Midbrain (tissue), 1 donor: ENCODE measurements around the gene IFT122.

Experiments used
- DNase-seq: peaks from one replicate; lab custom pipeline; 2025; lab: John Stamatoyannopoulos, UW

The IFT122 gene

DNA sequence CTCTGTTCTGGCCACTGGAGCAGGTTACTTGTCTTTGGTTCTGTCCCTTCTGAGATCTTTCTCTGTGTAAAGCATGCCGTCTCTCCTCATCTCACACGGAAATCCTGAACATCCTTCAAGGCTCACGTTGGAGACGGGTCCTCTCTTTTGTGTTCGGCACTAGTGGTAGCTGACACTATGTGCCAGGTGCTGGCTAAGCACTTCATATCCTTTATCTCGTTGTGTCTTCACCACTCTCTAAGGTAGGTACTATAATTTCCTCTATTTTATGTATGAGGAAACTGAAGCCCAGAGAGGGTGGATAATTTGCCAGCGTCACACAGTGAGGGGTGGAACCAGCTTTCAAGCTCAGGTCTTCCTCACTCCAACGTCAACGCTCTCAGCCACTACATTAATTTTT is 1.2 kb downstream of the IFT122 start:
- DNase-seq, result no peak

DNA sequence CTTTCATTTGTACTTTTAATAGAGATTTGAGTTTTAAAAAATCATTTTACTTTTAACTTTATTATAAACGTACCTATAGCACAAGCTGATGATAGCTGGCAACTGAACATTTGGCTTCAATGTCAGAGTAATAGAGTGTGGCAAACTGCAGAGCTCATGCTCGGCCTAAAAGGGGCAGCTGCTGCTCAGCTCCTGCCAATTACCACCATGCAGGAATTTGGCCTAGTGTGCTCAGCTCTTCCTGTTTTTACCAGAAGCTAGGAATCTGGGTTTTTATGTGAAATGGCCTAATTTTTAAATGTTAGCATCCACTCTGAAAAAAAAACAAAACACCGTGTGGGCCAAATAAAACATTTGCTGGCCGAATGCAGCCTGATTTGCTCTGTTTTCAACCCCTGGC is 1.8 kb downstream of the IFT122 start:
- peak; percentile 57 for DNase-seq

DNA sequence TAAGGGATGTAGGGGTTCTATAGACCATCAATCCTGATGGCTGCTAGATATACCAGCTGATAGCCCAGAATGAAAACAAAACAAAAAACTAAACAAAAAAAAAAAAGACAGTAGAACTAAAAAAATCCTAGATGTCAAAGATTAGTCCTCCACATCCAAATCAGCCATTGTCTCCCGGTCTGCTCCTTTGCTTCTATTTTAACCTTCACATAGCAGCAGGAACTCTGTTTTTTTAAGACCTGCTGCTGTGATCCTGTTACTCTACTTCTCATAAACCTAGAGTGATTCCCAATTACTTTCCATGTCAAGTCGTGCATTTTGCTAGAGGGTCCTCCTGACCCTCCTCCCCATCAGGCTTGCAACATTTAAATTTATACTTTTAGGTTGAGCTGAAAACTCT is 2.5 kb downstream of the IFT122 start:
- DNase-seq, result no peak

DNA sequence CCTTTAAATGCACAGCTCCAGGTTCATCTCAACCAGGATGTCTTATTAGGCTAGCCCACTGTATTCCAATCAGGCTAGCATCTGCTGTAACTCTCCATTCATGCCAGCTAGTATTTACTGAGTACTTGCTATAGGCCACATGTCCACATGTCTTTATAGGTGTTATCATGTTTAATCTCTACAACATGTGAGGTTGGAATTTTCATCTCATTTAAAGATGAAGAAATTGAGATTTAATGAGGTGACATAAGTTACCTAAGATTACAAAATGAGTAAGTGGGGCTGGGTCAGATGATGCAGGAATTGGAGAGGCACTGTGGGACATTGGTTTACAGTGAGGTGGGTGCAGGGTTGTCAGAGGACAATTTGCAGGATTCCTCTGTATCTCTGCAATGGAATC is 2.9 kb downstream of the IFT122 start:
- DNase-seq, result no peak

DNA sequence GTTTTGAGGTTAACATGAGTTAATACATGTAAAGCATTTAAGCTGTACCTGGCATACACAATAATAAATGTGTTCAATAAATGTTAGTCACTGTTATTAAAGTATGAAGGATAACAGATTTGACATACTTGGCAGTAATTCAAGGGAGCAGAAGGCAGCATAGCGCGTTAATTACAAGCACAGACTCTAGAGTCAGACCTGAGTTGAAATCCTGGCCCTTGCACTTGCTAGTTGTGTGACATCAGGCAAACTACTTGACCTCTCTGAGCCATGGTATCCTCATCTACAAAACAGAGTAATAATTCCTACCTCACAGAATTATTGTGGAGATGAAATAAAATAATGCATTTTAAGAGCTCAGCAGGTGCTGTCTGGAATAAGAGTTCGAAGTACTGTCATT is 5.4 kb downstream of the IFT122 start:
- no peak for DNase-seq

DNA sequence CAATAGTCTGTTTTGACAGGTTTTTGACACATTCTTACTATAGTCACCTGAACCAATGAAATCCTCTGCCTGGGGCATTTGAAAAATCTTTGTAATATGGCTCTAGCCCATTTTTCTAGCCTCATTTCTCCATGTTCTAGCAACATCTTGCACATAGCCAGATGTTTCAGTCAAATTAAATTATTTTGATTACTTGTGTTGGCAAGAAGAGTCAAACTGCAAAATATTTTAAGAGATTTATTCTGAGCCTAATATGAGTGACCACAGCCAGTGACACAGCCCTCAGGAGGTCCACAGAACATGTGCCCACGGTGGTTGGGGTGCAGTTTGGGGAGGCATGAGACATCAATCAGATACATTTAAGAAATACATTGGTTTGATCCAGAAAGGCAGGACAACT is 6.9 kb downstream of the IFT122 start:
- no peak for DNase-seq

DNA sequence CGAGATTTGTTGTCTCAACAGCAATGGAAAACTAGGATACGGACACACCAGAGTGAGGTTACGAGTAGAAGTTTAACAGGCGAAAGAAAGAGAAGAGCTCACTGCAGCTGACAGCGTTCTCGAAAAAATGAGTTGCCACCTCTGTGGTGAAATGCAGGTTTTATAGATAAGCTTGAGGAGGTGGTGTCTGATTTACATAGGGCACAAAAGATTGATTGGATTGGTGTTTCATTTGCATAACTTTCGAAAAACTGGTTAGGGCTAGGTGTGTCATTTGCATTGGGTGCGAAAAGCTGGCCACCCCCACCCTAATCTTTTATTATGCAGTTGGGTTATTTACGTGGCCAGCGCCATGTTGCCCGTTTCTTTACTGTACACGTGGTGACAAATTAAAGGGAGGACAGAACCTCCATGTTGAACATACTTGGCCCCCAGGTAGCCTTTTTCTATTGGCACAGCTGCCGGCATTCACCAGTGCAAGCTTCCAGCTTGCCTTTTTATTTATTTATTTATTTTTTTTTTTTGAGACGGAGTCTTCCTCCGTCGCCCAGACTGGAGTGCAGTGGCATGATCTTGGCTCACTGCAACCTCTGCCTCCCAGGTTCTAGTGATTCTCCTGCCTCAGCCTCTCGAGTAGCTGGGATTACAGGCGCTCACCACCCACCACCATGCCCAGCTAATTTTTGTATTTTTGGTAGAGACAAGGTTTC is 8.3 kb downstream of the IFT122 start:
- no peak for DNase-seq

DNA sequence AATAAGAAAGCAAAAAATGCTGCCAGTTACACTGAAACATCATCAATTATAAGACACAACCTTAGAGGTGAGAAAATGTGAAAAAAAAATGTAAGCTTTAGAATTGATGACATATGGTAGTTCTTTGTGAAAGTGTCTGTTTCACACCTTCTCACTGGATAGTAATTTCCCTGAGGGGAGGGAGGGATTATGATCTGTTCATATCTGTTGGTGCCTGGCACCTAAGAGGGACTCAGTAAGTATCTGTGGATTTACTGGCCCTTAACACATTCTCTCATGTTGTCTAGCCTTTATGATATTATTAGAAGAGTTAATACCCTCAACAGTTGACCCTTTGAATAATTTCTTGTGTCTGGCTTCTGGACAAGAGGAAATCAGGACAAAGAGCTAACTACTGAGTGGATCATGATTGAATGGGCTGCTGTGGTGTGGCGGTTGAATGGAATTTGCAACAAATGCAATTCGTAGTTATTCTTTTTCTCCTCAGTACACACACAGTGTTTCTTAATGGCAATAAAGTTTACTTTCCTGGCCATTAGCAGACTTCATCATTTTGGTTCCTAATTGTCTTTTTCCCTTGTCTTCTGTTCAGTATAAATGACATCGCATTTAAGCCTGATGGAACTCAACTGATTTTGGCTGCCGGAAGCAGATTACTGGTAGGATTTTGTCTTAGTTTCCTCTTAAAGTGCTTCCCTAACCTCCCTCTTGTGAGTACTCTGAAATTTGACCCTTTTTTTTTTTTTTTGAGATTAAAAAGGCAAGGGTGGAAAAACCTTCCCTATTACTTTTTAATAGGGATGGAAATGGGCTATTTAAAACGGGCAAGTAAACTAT is 9.5 kb downstream of the IFT122 start:
- DNase-seq, result no peak

DNA sequence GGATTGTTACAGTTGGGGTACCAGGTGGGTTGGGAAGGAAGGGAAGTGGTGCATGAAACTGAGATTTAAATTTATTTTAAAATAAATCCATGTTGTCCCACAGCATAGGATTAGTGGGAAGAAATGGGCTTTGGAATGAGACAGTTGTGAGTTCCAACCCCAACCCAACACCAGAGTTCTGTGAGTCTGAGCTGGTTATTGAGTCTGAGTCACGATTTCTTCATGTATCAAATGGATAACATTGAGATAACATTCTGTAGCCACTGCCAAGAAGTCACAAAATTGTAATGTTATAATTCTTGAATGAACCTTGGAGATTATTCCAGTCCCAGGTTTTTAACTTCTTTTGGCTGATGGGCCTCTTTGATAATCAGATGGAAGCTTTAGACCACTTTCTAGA is 13.7 kb downstream of the IFT122 start:
- no peak for DNase-seq

DNA sequence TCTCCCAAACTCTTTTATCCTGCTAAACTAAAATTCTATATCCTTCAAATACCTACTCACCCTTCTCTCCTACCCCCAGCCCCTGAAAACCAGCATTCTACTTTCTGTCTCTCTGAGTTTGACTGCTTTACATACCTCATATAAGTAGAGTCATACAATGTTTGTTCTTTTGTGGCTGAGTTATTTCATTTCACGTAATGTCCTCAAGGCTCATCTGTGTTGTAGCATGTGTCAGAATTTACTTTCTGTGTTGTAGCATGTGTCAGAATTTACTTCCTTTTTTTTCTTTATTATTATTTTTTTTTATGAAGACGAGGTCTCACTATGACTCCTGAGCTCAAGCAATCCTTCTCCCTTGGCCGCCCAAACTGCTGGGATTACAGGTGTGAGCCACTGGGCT is 20.1 kb downstream of the IFT122 start:
- DNase-seq, result no peak

DNA sequence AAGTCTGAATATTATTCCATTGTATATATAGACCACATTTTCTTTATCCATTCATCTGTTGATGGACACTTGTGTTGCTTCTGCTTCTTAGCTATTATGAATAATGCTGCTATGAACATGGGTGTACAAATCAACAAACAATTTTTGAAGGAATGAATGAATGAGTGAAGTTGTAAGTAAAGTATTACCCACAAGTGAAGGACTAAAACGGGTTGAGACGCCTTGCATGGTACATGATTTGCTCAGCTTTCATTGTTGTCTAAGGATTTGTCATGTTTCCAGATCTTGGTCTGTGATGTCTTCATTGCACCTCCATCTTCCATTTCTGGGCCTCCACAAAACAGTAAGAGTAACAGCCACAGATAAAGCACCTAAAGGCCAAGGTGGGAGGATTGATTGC is 20.5 kb downstream of the IFT122 start:
- no peak for DNase-seq

DNA sequence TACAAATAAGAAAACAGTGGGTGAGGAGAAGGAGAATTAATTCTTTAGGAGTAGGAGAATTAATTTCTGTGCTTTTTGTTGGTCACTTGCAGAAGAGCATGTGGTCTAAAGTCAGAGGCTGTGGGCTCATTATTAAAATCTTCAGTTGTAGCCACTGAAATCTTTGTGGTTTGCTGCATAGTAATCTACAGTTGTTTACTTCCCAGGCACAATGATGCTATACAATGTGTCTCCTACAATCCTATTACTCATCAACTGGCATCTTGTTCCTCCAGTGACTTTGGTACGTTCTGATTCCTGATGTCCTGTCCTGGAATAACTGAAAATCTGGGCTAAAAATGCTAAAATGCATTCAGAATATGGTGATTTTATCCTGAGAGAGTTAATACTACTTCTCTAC is 21.0 kb downstream of the IFT122 start:
- DNase-seq, result no peak

DNA sequence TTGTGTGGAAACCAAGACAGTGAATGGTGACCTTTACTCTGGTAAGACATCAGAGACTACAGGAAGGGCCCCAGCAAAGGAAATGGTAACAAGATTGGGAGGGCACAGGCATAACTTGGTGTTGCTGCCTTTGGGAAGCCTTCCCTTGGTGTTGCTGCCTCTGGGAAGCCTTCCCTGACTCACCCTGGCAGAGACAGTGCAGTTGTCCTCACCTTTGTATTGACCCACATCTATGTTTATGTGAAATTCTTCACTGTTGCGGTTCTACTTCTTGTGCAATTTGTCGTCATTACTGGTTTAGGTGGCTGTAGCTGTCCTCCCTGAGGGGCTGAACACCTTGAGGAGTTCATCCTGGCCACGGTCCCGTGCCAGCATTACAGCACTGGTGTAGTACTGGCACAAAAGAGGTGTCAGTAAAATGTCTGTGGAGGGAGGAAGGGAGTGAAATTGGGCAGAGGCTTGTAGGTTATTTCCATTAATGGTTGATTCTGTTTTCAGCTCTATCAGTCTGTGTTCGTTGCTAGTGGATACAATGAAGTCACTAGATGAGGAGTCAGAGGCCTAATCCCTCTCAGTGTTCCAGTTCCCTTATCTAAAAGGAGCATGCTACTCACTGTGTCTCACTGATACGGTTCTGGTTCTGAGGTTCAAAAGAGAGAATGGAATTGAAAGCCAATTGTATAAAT is 21.6 kb downstream of the IFT122 start:
- DNase-seq, result no peak

DNA sequence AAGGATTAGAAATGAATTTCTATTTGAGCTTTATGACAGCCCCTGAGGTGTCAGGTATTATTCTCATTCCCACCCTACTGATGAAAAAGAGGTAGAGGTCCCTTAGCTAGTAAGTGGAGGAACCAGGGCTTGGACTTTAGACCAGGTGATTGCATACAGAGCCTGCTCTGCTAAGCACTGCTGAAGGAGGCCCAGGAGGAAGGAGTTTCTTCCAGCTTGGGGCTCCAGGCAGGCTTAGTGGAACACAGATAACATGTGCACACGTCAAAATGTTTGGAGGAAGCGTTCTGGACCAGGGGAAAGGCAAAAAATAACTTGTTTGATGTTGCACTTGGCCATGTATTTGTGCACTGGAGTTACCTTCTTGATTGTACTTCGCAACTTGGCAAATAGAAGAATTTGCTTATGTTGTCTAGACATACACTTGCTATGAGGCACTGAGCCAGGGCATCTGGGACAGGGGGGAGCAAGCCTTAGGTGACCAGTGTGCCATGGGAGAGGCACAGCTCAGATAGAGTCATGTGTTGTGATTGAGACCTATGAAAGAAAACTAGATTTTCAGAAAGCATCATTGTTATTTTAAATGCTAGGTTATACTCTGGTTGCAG is 22.4 kb downstream of the IFT122 start:
- DNase-seq, result no peak

DNA sequence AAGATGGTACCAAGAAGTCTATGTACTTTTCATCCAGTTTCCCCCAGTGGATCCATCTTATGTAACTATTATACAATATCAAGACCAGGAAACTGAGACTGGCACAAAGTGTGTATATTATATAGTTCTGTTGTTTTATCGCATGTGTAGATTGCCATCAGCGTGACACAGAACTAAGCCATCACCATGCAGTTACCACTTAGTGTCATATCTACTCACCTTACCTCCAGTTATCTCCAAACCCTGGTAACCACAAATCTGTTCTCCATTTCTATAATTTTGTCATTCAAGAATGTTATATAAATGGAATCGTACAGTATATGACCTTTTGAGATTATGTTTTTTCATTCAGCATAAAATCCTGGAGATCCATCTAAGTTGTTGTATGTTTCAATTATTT is 23.1 kb downstream of the IFT122 start:
- no peak for DNase-seq

DNA sequence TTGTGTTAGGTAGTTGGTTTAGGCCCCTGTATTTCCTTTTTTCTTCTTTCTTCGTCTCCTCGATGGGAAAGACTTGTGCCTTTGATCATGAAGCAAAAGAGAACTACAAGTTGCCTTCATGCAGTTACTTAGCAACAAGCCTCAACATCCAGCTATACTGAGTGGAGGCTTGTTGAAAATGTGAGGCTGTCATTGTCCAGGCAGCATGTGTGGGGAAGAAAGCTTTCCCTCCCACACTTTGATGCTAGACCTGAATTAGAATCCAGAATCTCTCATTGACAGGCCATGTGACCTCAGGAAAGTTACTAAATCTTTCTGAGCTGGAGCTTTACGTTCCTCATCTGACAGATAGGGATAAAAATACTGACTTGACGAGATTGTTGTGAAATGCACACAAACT is 23.7 kb downstream of the IFT122 start:
- no peak for DNase-seq

DNA sequence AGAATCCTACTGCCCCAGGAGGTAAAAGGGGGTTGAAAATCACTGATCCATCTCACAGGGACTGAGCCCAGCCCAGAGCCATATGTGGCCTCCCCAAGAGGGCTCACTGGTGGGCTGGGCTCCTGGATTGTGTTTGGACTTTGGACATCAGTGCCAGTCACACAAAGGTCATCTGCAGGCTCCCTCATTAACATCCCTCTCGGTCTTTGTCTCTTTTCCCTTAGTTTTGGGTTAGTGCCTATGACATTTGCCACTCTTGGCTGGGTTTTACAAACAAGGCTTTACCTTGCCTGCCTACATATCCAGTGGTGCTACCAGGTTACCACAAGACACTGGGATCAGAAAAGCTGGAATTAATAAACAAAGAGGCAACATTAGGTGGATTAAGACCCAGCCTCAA is 27.9 kb downstream of the IFT122 start:
- DNase-seq, result no peak

DNA sequence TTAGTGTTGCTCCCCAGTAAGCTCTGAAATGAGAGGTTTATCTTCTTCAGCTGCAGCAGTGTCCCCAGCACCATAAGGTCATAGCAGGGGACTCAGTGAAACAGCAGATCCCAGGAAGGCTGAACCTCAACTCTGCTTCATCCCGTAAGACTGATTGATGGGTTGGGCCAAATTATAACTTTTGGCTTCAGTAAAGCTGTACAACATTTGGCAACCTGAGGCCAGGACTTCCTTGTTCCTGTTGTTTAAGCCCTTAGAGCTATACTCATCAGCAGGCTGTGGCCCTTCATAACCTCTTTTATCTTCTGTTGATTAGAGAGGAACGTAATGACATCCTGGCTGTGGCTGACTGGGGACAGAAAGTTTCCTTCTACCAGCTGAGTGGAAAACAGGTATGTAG is 29.0 kb downstream of the IFT122 start:
- no peak for DNase-seq

DNA sequence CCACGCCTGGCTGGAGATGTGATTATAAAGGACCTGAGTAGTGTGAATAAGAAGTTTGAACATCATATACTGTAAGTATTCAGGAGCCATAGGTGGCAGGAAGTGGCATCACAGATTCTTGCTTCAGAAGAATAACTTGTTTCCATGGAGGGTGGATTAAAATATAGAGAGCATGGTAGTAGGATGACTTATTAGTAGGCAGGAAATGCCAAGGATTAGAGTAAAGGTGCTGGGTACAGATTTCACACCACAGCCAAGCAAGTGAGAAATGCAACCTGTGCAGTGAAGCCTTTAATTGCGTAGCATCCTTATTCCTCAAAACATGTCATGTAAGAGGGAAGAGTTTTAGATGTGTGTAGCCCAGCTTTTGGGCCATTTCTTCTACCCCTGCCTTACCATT is 30.8 kb downstream of the IFT122 start:
- DNase-seq, result no peak

DNA sequence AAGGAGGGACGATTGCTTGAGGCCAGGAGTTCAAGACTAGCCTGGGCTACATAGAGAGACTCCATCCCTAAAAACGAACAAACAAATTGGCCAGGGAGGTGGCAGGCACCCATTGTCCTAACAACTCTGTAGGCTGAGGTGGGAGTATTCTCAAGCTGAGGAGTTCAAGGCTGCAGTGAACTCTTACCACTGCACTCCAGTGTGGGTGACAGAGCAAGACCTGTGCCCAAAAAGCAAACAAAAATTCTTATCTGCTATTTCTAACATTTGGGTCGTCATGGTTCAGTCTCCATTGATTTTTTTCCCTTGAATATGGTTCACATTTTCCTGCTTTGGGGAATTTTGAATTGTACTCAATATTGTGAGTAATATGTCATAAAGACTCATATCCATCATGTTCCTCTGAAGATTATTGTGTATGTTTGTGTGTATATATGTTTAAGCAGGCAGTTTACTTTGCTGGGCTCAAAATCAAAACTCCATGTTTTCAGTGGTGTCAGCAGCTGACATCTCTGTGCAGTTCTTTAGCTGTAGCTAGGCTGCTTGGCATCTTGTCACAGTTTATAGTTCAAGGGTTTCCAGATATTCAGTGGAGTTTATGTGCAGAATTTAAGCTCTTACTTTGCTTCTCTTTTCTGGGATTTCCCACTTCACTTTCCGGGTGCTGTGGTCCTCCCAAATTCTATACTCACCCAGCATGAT is 33.2 kb downstream of the IFT122 start:
- no peak for DNase-seq

DNA sequence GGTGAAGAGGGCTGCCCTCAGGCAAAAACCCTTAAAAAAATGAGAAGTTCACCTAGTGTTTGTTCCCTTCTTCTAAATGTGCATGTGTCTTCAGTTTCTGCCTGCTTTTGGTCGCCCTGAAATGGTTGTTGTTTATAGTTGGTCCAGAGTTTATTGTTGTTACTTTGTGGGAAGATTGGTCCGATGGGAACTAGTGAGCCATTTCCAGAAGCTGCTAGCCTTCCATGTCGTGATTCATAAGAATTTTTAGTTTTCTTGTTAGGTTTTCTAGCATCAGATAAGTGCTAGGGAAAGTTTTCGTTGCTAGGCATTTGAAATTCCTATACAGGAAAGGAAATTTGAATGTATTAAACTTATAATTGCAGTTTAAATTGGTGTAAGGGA is 33.7 kb downstream of the IFT122 start:
- DNase-seq, result no peak
